PC-9 (cell line): ENCODE results near the gene FHDC1. TPM values are rescaled to one million over a fixed set of nuclear protein-coding genes. Genes with fewer than 3 reads are reported as not detected.

Source experiments
- BruUV-seq: library from RNA; stranded (reverse); fragments of 400-500 nt; replicated peaks from 2 replicates; lab custom pipeline; 2021; lab: Mats Ljungman, UMichigan
- CTCF ChIA-PET: fragments of 300-600 bp; sonication (Branson Sonifier 250); formaldehyde crosslinking; loops from one replicate; lab custom pipeline; 2022; ENCODE audit warnings: antibody characterized with exemption; lab: Charles Lee
- POLR2A ChIA-PET: fragments of 300-600 bp; sonication (Branson Sonifier 250); formaldehyde crosslinking; loops from one replicate; lab custom pipeline; 2022; ENCODE audit warnings: antibody characterized with exemption; ENCODE audit not compliant: unreplicated experiment; lab: Charles Lee
- DNase-seq, 2 experiments: peaks; one replicate each; pipeline versions ENCODE4 v3.0.0 to v3.0.0-alpha.2; 2015 to 2022; ENCODE audit warnings: mixed read lengths in 1 of 2
- H2AFZ ChIP-seq: fragments of 200-600 bp; sonication (generic); 2 replicates; pipeline ENCODE4 v1.8.1; 2017; ENCODE audit warnings: antibody characterized with exemption
- H3F3A ChIP-seq: fragments of 200-600 bp; sonication (generic); 2 replicates; pipeline ENCODE4 v1.8.1; 2017; ENCODE audit warnings: antibody characterized with exemption, mild to moderate bottlenecking, low read depth; ENCODE audit not compliant: insufficient read depth
- H3K27ac ChIP-seq: fragments of 200-600 bp; sonication (generic); 2 replicates; pipeline ENCODE4 v1.6.1; 2016; ENCODE audit warnings: mixed run types
- H3K27me3 ChIP-seq: fragments of 200-600 bp; sonication (generic); 2 replicates; pipeline ENCODE4 v1.6.1; 2016; ENCODE audit warnings: low read depth, mixed run types; ENCODE audit not compliant: insufficient read depth
- H3K36me3 ChIP-seq: fragments of 200-600 bp; sonication (generic); 2 replicates; pipeline ENCODE4 v1.6.1; 2016; ENCODE audit warnings: low read depth, mixed run types
- H3K4me1 ChIP-seq: fragments of 200-600 bp; sonication (generic); replicated peaks from 2 replicates; pipeline ENCODE4 v1.6.1; 2016; ENCODE audit warnings: mixed run types; ENCODE audit not compliant: insufficient read depth
- H3K4me2 ChIP-seq: fragments of 200-600 bp; sonication (generic); 2 replicates; pipeline ENCODE4 v1.6.1; 2017; ENCODE audit warnings: mixed run types
- H3K4me3 ChIP-seq: fragments of 200-600 bp; sonication (generic); 2 replicates; pipeline ENCODE4 v1.6.1; 2016; ENCODE audit warnings: mixed run types
- H3K79me2 ChIP-seq: fragments of 200-600 bp; sonication (generic); 2 replicates; pipeline ENCODE4 v1.6.1; 2017; ENCODE audit warnings: low read depth, mixed run types
- H3K9me2 ChIP-seq: fragments of 200-600 bp; sonication (generic); 2 replicates; pipeline ENCODE4 v1.8.1; 2017; ENCODE audit warnings: mild to moderate bottlenecking; ENCODE audit not compliant: insufficient read depth
- H3K9me3 ChIP-seq: fragments of 200-600 bp; sonication (generic); 2 replicates; pipeline ENCODE4 v1.8.1; 2016; ENCODE audit warnings: low read depth; ENCODE audit not compliant: insufficient read depth
- H4K20me1 ChIP-seq: fragments of 200-600 bp; sonication (generic); 2 replicates; pipeline ENCODE4 v1.8.1; 2017; ENCODE audit not compliant: insufficient read depth
- CTCF ChIP-seq: fragments of 200-600 bp; sonication (generic); conservative IDR thresholded peaks from 2 replicates; pipeline ENCODE4 v1.6.1; 2017; ENCODE audit warnings: mixed run types, antibody characterized with exemption, mild to moderate bottlenecking, moderate library complexity
- EZH2 ChIP-seq: fragments of 200-600 bp; sonication (generic); IDR thresholded peaks from 2 replicates; pipeline ENCODE4 v1.8.0; 2017; ENCODE audit warnings: antibody characterized with exemption, low read depth
- intact Hi-C: fragments of 100-400 bp; cut with micrococcal nuclease; formaldehyde crosslinking; loops from one replicate; pipeline ENCODE4 v1.10.0; 2022; ENCODE audit not compliant: unreplicated experiment
- total RNA-seq: library from RNA; stranded (reverse); gene quantifications from 2 replicates; pipeline ENCODE4 v1.2.3, GENCODE V29; 2021

Gene FHDC1
- total RNA-seq, 1 experiment from 2014 or later: 17.4 TPM

- Histone ChIP-seq H3K4me3 (no peak overlapping the region), H3K9me2 (no peaks in the 10 kb centered on the region), H3K27ac (no peak overlapping the region), H3K4me1 (no peaks in the 10 kb centered on the region), H3K79me2 (0 out of 2 replicates have a peak, but pooled peaks cover 1% of the 10 kb centered on the region), H4K20me1 (no peaks in the 10 kb centered on the region), H2AFZ (no peak overlapping the region), H3K4me2 (no peak overlapping the region), H3K27me3 (no peaks in the 10 kb centered on the region), H3F3A (no peaks in the 10 kb centered on the region), H3K9me3 (no peaks in the 10 kb centered on the region), H3K36me3 (no peaks in the 10 kb centered on the region)
- DNase-seq: no peak
- CTCF ChIA-PET: no interaction called here
- POLR2A ChIA-PET: no interaction called here
- TF ChIP-seq EZH2 (no peak), CTCF (no peak)
- intact Hi-C loops: no loop called here
- BruUV-seq: no TSS peak
Measured at GRCh38 chr4:152943672-152944071, 7.5 kb downstream of the FHDC1 start.

- H3K4me2 ChIP-seq: no peak overlapping the region
- H4K20me1 ChIP-seq: no peaks in the 10 kb centered on the region
- no peaks in the 10 kb centered on the region for H3K36me3 ChIP-seq
- no peaks in the 10 kb centered on the region for H3K79me2 ChIP-seq
- TF ChIP-seq CTCF: no peak
- no peak for TF ChIP-seq EZH2
- intact Hi-C loops: no loop called here
- no peaks in the 10 kb centered on the region for H3K4me1 ChIP-seq
- H3K27ac ChIP-seq: no peak overlapping the region
- no peak overlapping the region for H3K4me3 ChIP-seq
- ChIA-PET CTCF (interaction anchor here (0.5 kb wide), 1 partner anchor 300 kb away, joined by 3 read pairs; no protein-coding TSS in a partner anchor), POLR2A (no interaction called here)
- no peak for DNase-seq
- H3K9me3 ChIP-seq: no peaks in the 10 kb centered on the region
- no TSS peak for BruUV-seq
- no peaks in the 10 kb centered on the region for H3K9me2 ChIP-seq
- H3K27me3 ChIP-seq: no peaks in the 10 kb centered on the region
- H3F3A ChIP-seq: no peaks in the 10 kb centered on the region
- H2AFZ ChIP-seq: no peak overlapping the region
Measured at GRCh38 chr4:152944666-152945320, 8.7 kb downstream of the FHDC1 start.

- no peak for DNase-seq
- Histone ChIP-seq H3K4me3 (no peak overlapping the region), H3K9me3 (no peaks in the 10 kb centered on the region), H3K27ac (no peak overlapping the region), H3K4me2 (no peak overlapping the region), H3F3A (no peaks in the 10 kb centered on the region), H2AFZ (no peak overlapping the region), H3K9me2 (no peaks in the 10 kb centered on the region), H4K20me1 (no peaks in the 10 kb centered on the region), H3K36me3 (no peaks in the 10 kb centered on the region), H3K79me2 (no peaks in the 10 kb centered on the region), H3K4me1 (no peaks in the 10 kb centered on the region), H3K27me3 (no peaks in the 10 kb centered on the region)
- no peak for TF ChIP-seq CTCF
- CTCF ChIA-PET: no interaction called here
- intact Hi-C loops: no loop called here
- POLR2A ChIA-PET: no interaction called here
- no TSS peak for BruUV-seq
Measured at GRCh38 chr4:152945639-152946038, 9.5 kb downstream of the FHDC1 start.
